Amniotic stem cell (primary cell): ENCODE data around the gene RNMT.
"Not testable (repeated sequence)": the region's sequence is repeated elsewhere in the genome, so short reads cannot be mapped to it uniquely, and the experiment has no call there.

Source experiments
- DNase-seq: peaks from one replicate; lab custom pipeline; 2025; lab: John Stamatoyannopoulos, UW

RNMT gene

GRCh38 chr18:13745696-13746095 is 19.2 kb downstream of the RNMT start:
- DNase-seq: no peak

- no peak for DNase-seq
These were observed 20.2 kb downstream of the RNMT start for GRCh38 chr18:13746633-13747032.

- not testable (repeated sequence) for DNase-seq
These were observed 25.1 kb downstream of the RNMT start for GRCh38 chr18:13751599-13751998.

- no peak for DNase-seq
These were observed 29.8 kb downstream of the RNMT start for GRCh38 chr18:13756261-13756660.

GRCh38 chr18:13756671-13757070 is 30.2 kb downstream of the RNMT start:
- no peak for DNase-seq

- DNase-seq: no peak
These were observed 32.1 kb downstream of the RNMT start for GRCh38 chr18:13758622-13759021.

- no peak for DNase-seq
These were observed 33.6 kb downstream of the RNMT start for GRCh38 chr18:13760047-13760446.

- no peak for DNase-seq
These were observed 36.4 kb downstream of the RNMT start for GRCh38 chr18:13762690-13763439.

GRCh38 chr18:13775058-13775457 is 48.6 kb downstream of the RNMT start:
- DNase-seq: no peak

- no peak for DNase-seq
These were observed 64.7 kb downstream of the RNMT start for GRCh38 chr18:13791181-13791580.

- no peak for DNase-seq
These were observed 67.3 kb downstream of the RNMT start for GRCh38 chr18:13793819-13794218.

GRCh38 chr18:13796515-13796914 is 70.0 kb downstream of the RNMT start:
- DNase-seq: no peak

- no peak for DNase-seq
These were observed 70.7 kb downstream of the RNMT start for GRCh38 chr18:13797157-13797611.

- no peak for DNase-seq
These were observed 72.9 kb downstream of the RNMT start for GRCh38 chr18:13799396-13799795.

- no peak for DNase-seq
These were observed 74.2 kb downstream of the RNMT start for GRCh38 chr18:13800505-13801259.

GRCh38 chr18:13801260-13801601 is 74.8 kb downstream of the RNMT start:
- no peak for DNase-seq

GRCh38 chr18:13804305-13804704 is 77.8 kb downstream of the RNMT start:
- DNase-seq: no peak

GRCh38 chr18:13808294-13809042 is 82.0 kb downstream of the RNMT start:
- DNase-seq: no peak

- DNase-seq: no peak
These were observed 82.6 kb downstream of the RNMT start for GRCh38 chr18:13809043-13809430.

- DNase-seq: no peak
These were observed 83.2 kb downstream of the RNMT start for GRCh38 chr18:13809531-13810255.

- DNase-seq: no peak
These were observed 84.5 kb downstream of the RNMT start for GRCh38 chr18:13810950-13811485.

GRCh38 chr18:13811993-13812392 is 85.5 kb downstream of the RNMT start:
- no peak for DNase-seq
